DMS 273 (cell line): Measurements from ENCODE around the gene FASTKD1.
"Not testable (repeated sequence)": the region's sequence is repeated elsewhere in the genome, so short reads cannot be mapped to it uniquely, and the experiment has no call there.

Experiments
- DNase-seq: peaks from one replicate; lab custom pipeline; 2025; ENCODE audit not compliant: unreplicated experiment; lab: John Stamatoyannopoulos, UW

Gene FASTKD1

GRCh38 chr2:169573160-169573973 is at the start of gene FASTKD1:
FASTKD1 (minus strand) TSS chr2:169573865; CDS start chr2:169572029, 1,836 bp downstream.
- peak; percentile 98 for DNase-seq

DNA sequence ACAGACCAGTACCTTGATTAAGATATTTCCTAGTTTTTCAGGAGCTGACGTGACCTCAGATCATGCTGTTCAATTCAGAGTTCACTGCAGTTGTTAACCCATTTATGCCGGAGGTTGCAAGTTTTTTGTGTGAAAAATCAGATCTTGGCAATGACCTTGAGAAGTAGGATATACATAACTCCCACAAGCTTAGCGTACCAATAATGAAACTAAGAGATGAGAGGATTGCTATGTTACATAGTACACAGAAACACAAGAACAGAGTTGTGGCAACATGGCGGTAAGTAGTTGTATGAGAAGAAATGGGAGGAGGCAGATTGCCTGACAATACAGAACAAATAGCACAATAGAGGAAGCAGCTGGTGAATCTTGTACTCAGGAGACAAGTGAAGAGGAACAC is 49.6 kb upstream of the FASTKD1 start:
- DNase-seq, result no peak

GRCh38 chr2:169620509-169620908 is 46.8 kb upstream of the FASTKD1 start:
- no peak for DNase-seq

DNA sequence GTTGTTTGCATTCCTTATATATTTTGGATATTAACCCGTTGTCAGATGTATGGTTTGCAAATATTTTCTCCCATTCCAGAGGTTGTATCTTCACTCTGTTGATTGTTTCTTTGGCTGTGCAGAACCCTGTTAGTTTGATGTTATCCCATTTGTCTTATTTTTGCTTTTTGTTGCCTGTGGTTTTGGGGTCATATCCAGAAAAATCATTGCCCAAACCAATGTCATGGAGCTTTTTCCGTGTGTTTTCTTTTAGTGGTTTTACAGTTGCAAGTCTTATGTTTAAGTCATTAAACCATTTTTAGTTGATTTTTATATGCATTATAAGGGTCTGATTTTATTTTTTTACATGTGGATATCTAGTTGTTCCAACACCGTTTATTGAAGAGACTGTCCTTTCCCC is 46.3 kb upstream of the FASTKD1 start:
- DNase-seq, result no peak

GRCh38 chr2:169615982-169616381 is 42.3 kb upstream of the FASTKD1 start:
- not testable (repeated sequence) for DNase-seq

GRCh38 chr2:169613876-169614275 is 40.2 kb upstream of the FASTKD1 start:
- no peak for DNase-seq

GRCh38 chr2:169609264-169609663 is 35.6 kb upstream of the FASTKD1 start:
- DNase-seq, result peak; percentile 6

- DNase-seq, result no peak
These were observed 25.9 kb upstream of the FASTKD1 start for GRCh38 chr2:169599568-169599967.

DNA sequence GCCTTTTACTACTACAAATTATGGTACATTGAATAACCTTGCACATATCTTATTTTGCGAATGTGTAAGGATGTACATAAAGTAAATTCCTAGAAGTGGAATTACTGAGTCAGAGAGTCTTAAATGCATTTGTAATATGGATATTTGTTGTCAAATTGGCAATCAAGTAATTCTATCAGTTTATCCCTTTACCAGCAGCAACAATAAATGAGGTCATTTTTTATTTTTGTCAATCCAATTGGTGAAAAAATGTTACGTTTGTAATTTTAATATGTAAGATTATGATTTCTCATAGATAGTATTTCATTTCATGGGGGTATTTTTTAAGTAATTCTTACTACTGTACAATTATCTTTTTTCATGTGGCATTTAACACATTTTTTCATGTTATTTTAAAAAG is 25.3 kb upstream of the FASTKD1 start:
- DNase-seq, result no peak

GRCh38 chr2:169596546-169596945 is 22.9 kb upstream of the FASTKD1 start:
- not testable (repeated sequence) for DNase-seq

- DNase-seq, result no peak
These were observed 17.1 kb upstream of the FASTKD1 start for GRCh38 chr2:169590804-169591203.

- DNase-seq, result peak; percentile 32
These were observed 12.0 kb upstream of the FASTKD1 start for GRCh38 chr2:169585673-169586072.

DNA sequence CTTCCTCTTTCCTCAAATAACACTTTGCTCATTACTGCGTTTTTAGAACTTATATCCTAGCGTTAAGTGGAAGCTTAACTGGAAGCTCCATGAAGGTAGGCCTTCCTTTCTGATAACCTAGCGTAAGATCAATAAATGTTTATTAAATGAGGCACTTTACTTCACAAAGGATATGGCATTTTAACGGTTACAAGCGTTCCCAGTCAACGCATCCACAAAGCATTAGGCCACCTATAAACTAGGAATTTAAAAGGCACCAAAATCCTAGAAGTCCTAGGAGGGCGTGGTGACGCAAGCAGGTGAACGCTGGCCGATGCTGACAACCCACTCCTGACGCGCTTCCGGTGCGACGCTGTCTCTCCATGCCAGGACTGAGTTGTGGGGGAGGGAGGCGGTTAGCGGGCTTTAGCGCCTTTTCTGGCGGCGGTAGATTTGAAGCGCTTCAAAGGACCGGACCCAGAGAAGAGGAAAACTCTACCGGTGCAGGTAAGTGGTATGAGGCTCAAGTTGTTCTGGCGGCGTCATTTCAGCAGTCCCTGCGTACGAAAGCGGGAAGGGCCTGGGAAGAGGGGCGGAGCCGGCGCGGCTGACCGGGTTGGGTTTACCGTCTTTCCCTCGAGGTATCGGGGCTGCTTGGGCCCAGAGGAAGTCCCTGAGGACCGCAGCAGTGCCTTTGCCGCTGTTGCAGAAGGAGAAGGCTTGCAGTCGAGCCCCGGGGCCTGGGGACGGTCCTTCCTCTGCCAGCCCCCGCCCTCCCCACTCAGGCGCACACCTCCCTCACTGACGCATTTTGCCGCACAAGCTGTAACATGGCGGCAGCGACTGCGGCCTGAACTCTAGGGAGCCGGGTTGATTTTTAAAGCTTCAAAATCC is 10.6 kb upstream of the FASTKD1 start, which contains the start of gene PPIG:
Gene PPIG (plus strand): TSS at position 347 of the 873 bp plus-strand sequence. CDS start 19,691 bp downstream, outside the sequence.
- peak; percentile 97 for DNase-seq

GRCh38 chr2:169583518-169583917 is 9.9 kb upstream of the FASTKD1 start:
- DNase-seq, result no peak

DNA sequence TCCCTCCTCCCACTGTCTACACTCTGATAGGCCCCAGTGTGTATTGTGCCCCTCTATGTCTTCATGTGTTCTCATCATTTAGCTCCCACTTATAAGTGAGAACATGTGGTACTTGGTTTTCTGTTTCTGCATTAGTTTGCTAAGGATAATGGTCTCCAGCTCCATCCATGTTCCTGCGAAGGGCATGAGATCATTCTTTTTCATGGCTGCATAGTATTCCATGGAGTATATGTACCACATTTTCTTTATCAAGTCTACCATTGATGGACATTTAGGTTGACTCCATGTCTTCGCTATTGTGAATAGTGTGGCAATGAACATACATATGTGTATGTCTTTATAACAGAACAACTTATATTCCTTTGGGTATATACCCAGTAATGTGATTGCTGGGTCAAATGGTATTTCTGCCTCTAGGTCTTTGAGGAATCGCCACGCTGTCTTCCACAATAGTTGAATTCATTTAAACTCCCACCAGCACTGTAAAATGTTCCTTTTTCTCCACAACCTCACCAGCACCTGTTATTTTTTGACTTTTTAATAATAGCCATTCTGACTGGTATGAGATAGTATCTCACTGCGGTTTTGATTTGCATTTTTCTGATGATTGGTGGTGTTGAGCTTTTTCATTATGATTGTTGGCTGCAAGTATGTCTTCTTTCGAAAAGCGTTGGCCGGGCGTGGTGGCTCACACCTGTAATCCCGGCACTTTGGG is 9.0 kb upstream of the FASTKD1 start:
- not testable (repeated sequence) for DNase-seq

DNA sequence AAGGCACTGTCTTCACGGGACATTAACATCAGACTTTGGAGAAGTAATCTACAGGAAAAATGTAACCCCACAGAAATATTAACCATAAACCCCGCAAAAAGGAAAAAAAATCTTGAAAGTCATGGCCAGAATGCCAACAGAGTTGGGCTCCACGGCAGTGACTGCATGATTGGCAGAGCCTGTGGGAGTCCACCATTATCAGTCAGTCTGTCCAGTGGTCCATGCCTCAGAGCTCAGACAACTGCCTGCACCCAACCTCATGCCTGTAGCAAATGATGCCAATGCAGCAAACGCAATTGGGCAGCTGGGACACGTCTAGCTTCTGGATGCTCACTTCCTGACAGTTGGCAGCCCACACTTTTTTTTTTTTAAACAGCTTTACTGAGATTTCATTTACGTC is 5.4 kb upstream of the FASTKD1 start:
- DNase-seq, result peak; percentile 21

GRCh38 chr2:169575264-169575663 is 1.6 kb upstream of the FASTKD1 start:
- DNase-seq, result not testable (repeated sequence)

- not testable (repeated sequence) for DNase-seq
These were observed 874 bp upstream of the FASTKD1 start for GRCh38 chr2:169574539-169574938.

GRCh38 chr2:169573974-169574299 is 272 bp upstream of the FASTKD1 start:
- DNase-seq, result no peak

DNA sequence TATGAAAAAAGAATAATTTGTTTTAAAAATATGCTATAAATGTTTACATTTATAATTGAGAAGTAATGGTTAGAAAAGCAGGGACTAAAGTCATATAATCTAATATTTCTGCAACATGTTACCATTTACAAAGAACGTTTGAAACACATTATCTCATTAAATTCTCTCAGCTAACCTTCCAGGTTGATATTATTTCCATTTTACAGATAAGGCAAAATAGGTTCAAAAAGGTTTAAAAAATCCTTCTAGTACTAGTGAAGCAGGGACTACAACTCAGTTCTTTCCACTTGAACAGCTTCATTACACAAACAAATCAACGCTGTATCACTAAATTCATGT is 875 bp downstream of the FASTKD1 start:
- no peak for DNase-seq

GRCh38 chr2:169572189-169572588 is 1.5 kb downstream of the FASTKD1 start:
- DNase-seq, result no peak
